Sigmoid colon (tissue), 7 donors: ENCODE results near the gene NRXN3. TPM values are rescaled to one million over a fixed set of nuclear protein-coding genes. Genes with fewer than 3 reads are reported as not detected.

ENCODE experiments used
- DNase-seq: peaks from one replicate; pipeline ENCODE4 v3.0.0-alpha.2; 2019
- H3K27ac ChIP-seq, 4 donors: fragments of 200-600 bp; sonication (generic); one replicate each; pipeline ENCODE4 v1.5.1; 2016 to 2019; ENCODE audit warnings: mild to moderate bottlenecking in 1 of 4
- H3K27me3 ChIP-seq, 3 donors: fragments of 200-600 bp; sonication (generic); one replicate each; pipeline ENCODE4 v1.5.1; 2019; ENCODE audit warnings: mild to moderate bottlenecking in 1 of 3
- H3K36me3 ChIP-seq, 4 donors: fragments of 200-600 bp; sonication (generic); one replicate each; pipeline ENCODE4 v1.5.1; 2016 to 2019
- H3K4me1 ChIP-seq, 4 donors: fragments of 200-600 bp; sonication (generic); one replicate each; pipeline ENCODE4 v1.5.1; 2017 to 2019
- H3K4me3 ChIP-seq, 4 donors: fragments of 200-600 bp; sonication (generic); one replicate each; pipeline ENCODE4 v1.5.1; 2017 to 2019; ENCODE audit warnings: mild to moderate bottlenecking in 2 of 4, moderate library complexity in 1 of 4
- H3K9me3 ChIP-seq, 4 donors: fragments of 200-600 bp in 3 of 4; sonication (generic) in 3 of 4; one replicate each; pipeline versions ENCODE4 v1.5.1 to v1.6.1; 2013 to 2019
- CTCF ChIP-seq, 4 experiments: fragments of 450-650 bp in 3 of 4; fragments of 200-600 bp in 1 of 4; IDR thresholded peaks; one replicate each; pipeline ENCODE4 v1.5.1; 2016 to 2019; ENCODE audit warnings: antibody characterized with exemption in 4 of 4, mild to moderate bottlenecking in 3 of 4, moderate library complexity in 2 of 4
- EP300 ChIP-seq, 4 donors: sonication (generic); formaldehyde crosslinking; IDR thresholded peaks; one replicate each; pipeline ENCODE4 v1.6.1; 2017; ENCODE audit warnings: antibody characterized with exemption in 4 of 4
- POLR2A ChIP-seq, 2 donors: fragments of 450-650 bp; IDR thresholded peaks; one replicate each; pipeline ENCODE4 v1.6.1; 2016; ENCODE audit warnings: antibody characterized with exemption in 2 of 2, mild to moderate bottlenecking in 2 of 2, moderate library complexity in 2 of 2
- POLR2AphosphoS5 ChIP-seq, 4 donors: sonication (generic); formaldehyde crosslinking; IDR thresholded peaks; one replicate each; pipeline ENCODE4 v1.6.1; 2017; ENCODE audit warnings: antibody characterized with exemption in 4 of 4
- WGBS, 2 donors: extraction: QIAGEN DNeasy Blood & Tissue Kit; methylation state at CpG; one replicate each; pipeline ENCODE4 v1.1.7; 2013; 5-methylcytosine and 5-hydroxymethylcytosine counted together
- intact Hi-C: fragments of 100-400 bp; cut with DNase I; formaldehyde crosslinking; loops from one replicate; pipeline ENCODE4 v1.15.1; 2023
- polyA plus RNA-seq, 3 donors: library from polyadenylated mRNA; stranded (reverse); fragments of 200-250 nt; gene quantifications; one replicate each; pipeline ENCODE4 v1.2.3, GENCODE V29; 2013
- total RNA-seq, 4 donors: library from RNA; depleted of rRNA; stranded (reverse); fragments of >200 nt; gene quantifications; one replicate each; pipeline ENCODE4 v1.1.0, GENCODE V29; 2016
- donor health status: healthy with polysubstance abuse.
- donor health status: Bipolar disorder and iron deficiency.
- donor health status: healthy.

The NRXN3 gene
- total and polyA plus RNA-seq, 7 donors, result 0.23 to 46.3 (median 23.2) TPM

- TF ChIP-seq EP300 (IDR thresholded peaks at IDR 0.05), result no peak
- no peak for TF ChIP-seq CTCF (IDR thresholded peaks at IDR 0.05)
- no peak for TF ChIP-seq POLR2AphosphoS5 (IDR thresholded peaks at IDR 0.05)
- TF ChIP-seq POLR2A (IDR thresholded peaks at IDR 0.05), result no peak
- H3K9me3 ChIP-seq, result peaks cover 0 to 3% (median 0%) of the 10 kb centered on the region in 4 donors
- H3K36me3 ChIP-seq, result peaks cover 0 to 11% (median 0%) of the 10 kb centered on the region in 4 donors
- no peaks in the 10 kb centered on the region for H3K4me1 ChIP-seq
- DNase-seq, result no peak
- intact Hi-C loops, result no loop called here
- H3K27me3 ChIP-seq, result no peaks in the 10 kb centered on the region
- no peak overlapping the region for H3K27ac ChIP-seq
- WGBS, 2 donors, result 90 to 92% methylated on average over 9 of the region's 9 CpGs
- no peak overlapping the region for H3K4me3 ChIP-seq
Observed at GRCh38 chr14:79861111-79861510, 1690.9 kb downstream of the NRXN3 start.

DNA sequence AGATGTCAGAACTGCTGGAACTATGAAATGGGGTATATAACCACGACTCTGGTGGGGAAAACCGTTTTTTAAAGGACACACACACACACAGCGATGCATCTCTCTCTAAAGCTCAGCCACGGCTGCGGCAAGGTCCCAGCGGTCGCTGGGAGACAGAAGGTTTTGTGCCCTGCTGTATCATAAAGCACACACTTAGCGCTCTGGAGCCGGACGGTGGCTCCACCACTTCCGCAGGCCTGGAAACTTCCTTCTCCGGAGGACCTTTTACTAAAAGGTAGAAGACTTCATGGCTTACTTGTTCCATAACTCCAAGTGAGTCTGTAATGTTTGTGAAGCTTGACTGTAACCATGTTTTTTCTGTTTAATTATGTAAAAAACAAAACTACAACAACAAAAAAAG lies 1691.9 kb downstream of the NRXN3 start:
- Histone ChIP-seq H3K27ac (no peak overlapping the region), H3K4me1 (no peaks in the 10 kb centered on the region), H3K27me3 (no peaks in the 10 kb centered on the region), H3K4me3 (no peak overlapping the region), H3K9me3 (peaks cover 0 to 3% (median 0%) of the 10 kb centered on the region in 4 donors), H3K36me3 (peaks cover 0 to 11% (median 0%) of the 10 kb centered on the region in 4 donors)
- WGBS, 2 donors, result 90 to 93% methylated on average over 12 of the region's 12 CpGs
- intact Hi-C loops, result no loop called here
- DNase-seq, result no peak
- TF ChIP-seq CTCF (IDR thresholded peaks at IDR 0.05) (no peak), POLR2A (IDR thresholded peaks at IDR 0.05) (no peak)

DNA sequence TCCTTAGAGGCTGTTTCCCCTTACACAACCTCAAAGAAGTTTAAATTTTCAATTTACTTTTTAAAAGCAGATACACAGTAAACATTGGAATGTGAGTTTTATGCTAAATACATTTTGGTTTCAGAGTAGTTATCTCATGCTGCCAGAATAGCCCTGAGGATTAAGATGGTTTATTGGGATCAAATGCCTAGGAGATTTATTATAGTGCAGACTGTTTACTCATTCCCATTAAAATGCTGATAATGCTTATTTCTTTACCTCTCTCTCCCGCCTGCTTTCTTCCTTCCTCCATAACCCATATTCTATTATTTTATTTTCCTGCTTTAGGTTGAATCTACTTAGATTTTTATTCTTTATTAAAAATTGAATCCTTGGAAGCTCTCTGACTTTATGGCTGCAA lies 1701.0 kb downstream of the NRXN3 start:
- no peak overlapping the region for H3K4me3 ChIP-seq
- H3K27ac ChIP-seq, result no peak overlapping the region
- intact Hi-C loops, result no loop called here
- TF ChIP-seq CTCF (IDR thresholded peaks at IDR 0.05), result no peak
- no peak for TF ChIP-seq POLR2AphosphoS5 (IDR thresholded peaks at IDR 0.05)
- no peak for TF ChIP-seq POLR2A (IDR thresholded peaks at IDR 0.05)
- no peak for TF ChIP-seq EP300 (IDR thresholded peaks at IDR 0.05)
- H3K27me3 ChIP-seq, result no peaks in the 10 kb centered on the region
- no peak for DNase-seq
- no peaks in the 10 kb centered on the region for H3K36me3 ChIP-seq
- H3K4me1 ChIP-seq, result no peaks in the 10 kb centered on the region
- 41 to 67% methylated on average over 1 of the region's 1 CpG for WGBS, 2 donors
- H3K9me3 ChIP-seq, result no peaks in the 10 kb centered on the region

DNA sequence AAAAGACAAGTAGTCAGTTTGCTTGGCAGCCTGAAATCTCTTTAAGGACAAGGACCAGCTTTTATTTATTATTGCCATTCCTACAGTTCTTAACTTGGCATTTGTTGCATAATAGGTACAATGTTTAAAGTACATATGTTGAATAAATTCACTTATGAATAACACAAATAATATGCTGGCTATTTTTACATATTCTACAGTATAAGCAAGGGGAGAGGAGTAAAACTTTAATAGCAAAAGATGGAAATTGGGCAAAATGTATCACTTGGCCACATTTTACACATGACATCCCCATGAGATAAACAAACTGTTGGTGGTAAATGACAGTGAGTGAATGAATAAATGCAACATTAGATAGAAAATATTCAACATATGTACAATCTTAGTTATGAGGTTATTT lies 1708.1 kb downstream of the NRXN3 start:
- H3K27ac ChIP-seq, result no peak overlapping the region
- no peak overlapping the region for H3K4me3 ChIP-seq
- intact Hi-C loops, result no loop called here
- H3K36me3 ChIP-seq, result no peaks in the 10 kb centered on the region
- DNase-seq, result no peak
- H3K27me3 ChIP-seq, result no peaks in the 10 kb centered on the region
- H3K9me3 ChIP-seq, result peaks cover 0 to 2% (median 0%) of the 10 kb centered on the region in 4 donors
- H3K4me1 ChIP-seq, result no peaks in the 10 kb centered on the region
- TF ChIP-seq POLR2AphosphoS5 (IDR thresholded peaks at IDR 0.05) (no peak), CTCF (IDR thresholded peaks at IDR 0.05) (no peak)

DNA sequence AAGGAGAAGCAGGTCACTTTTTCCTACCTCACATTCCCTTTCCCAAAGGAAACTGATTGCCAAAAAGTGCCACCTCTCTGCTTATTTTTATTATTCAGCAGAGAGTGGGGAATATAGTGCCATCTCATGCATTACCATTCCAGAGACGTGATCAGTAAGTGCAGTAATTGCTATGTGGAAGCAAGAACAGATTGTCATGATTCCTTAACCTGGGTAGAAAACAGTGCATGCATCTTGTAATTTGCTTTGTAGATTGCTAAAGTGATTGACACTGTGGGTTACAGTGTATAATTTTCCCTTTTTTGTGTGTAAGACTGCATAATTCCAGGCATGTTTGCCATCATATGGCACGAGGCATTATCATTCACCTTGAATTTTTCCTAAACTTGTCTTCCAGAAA lies 1708.6 kb downstream of the NRXN3 start:
- H3K9me3 ChIP-seq, result peaks cover 0 to 2% (median 0%) of the 10 kb centered on the region in 4 donors
- TF ChIP-seq POLR2A (IDR thresholded peaks at IDR 0.05) (no peak), CTCF (IDR thresholded peaks at IDR 0.05) (no peak), POLR2AphosphoS5 (IDR thresholded peaks at IDR 0.05) (no peak), EP300 (IDR thresholded peaks at IDR 0.05) (no peak)
- H3K27me3 ChIP-seq, result no peaks in the 10 kb centered on the region
- DNase-seq, result no peak
- no peak overlapping the region for H3K4me3 ChIP-seq
- H3K36me3 ChIP-seq, result no peaks in the 10 kb centered on the region
- intact Hi-C loops, result no loop called here
- H3K4me1 ChIP-seq, result no peaks in the 10 kb centered on the region
- 77 to 87% methylated on average over 2 of the region's 2 CpGs for WGBS, 2 donors
- no peak overlapping the region for H3K27ac ChIP-seq
